Caco-2 (cell line): ENCODE data around the gene TTLL7. TPM values are rescaled to one million over a fixed set of nuclear protein-coding genes. Genes with fewer than 3 reads are reported as not detected.
A peak's percentile ranks its signal among the peaks of the same experiment; 100 is the strongest.

Experiments
- BruUV-seq: library from RNA; stranded (reverse); fragments of 400-500 nt; replicated peaks from 2 replicates; lab custom pipeline; 2021; lab: Mats Ljungman, UMichigan
- CTCF ChIA-PET: fragments of 300-600 bp; sonication (Branson Sonifier 250); formaldehyde crosslinking; loops from one replicate; lab custom pipeline; 2022; ENCODE audit warnings: antibody characterized with exemption; lab: Charles Lee
- POLR2A ChIA-PET: fragments of 300-600 bp; sonication (Branson Sonifier 250); formaldehyde crosslinking; loops from one replicate; lab custom pipeline; 2022; ENCODE audit warnings: antibody characterized with exemption; lab: Charles Lee
- DNase-seq, 2 experiments: peaks; one replicate each; pipeline versions ENCODE4 v3.0.0 to v3.0.0-alpha.2; 2020 to 2022
- H3K27me3 ChIP-seq: replicated peaks from 2 replicates; pipeline ENCODE4 v1.6.0; 2011; ENCODE audit warnings: low read length; ENCODE audit not compliant: control insufficient read depth, insufficient read depth
- H3K36me3 ChIP-seq: 2 replicates; pipeline ENCODE4 v1.5.1; 2011; ENCODE audit warnings: low read length; ENCODE audit not compliant: control insufficient read depth, insufficient read depth
- H3K4me1 ChIP-seq: fragments of 250-450 bp; sonication (Bioruptor Pico); 2 replicates; pipeline ENCODE4 v1.5.1; 2020; ENCODE audit warnings: mild to moderate bottlenecking
- H3K4me3 ChIP-seq: 2 replicates; pipeline ENCODE4 v1.5.1; 2011; ENCODE audit warnings: low read depth, mild to moderate bottlenecking, control low read depth, low read length
- H3K9me3 ChIP-seq: fragments of 250-450 bp; sonication (Bioruptor Pico); 2 replicates; pipeline ENCODE4 v1.5.1; 2020; ENCODE audit warnings: mild to moderate bottlenecking, moderate library complexity
- H3K27ac Mint-ChIP-seq: one replicate; pipeline ENCODE4 v1.8.0; 2022; ENCODE audit warnings: mixed read lengths; ENCODE audit not compliant: unreplicated experiment
- H3K27me3 Mint-ChIP-seq: one replicate; pipeline ENCODE4 v1.8.0; 2022; ENCODE audit warnings: mixed read lengths; ENCODE audit not compliant: insufficient read depth, unreplicated experiment
- H3K36me3 Mint-ChIP-seq: one replicate; pipeline ENCODE4 v1.8.0; 2022; ENCODE audit warnings: mild to moderate bottlenecking, mixed read lengths; ENCODE audit not compliant: insufficient read depth, unreplicated experiment
- H3K4me1 Mint-ChIP-seq: one replicate; pipeline ENCODE4 v1.8.0; 2022; ENCODE audit warnings: low read depth, mixed read lengths; ENCODE audit not compliant: unreplicated experiment
- H3K4me3 Mint-ChIP-seq: one replicate; pipeline ENCODE4 v1.8.0; 2022; ENCODE audit warnings: mild to moderate bottlenecking, moderate library complexity, mixed read lengths; ENCODE audit not compliant: unreplicated experiment
- H3K9me3 Mint-ChIP-seq: one replicate; pipeline ENCODE4 v1.8.0; 2022; ENCODE audit warnings: mixed read lengths; ENCODE audit not compliant: unreplicated experiment
- intact Hi-C: fragments of 100-400 bp; cut with micrococcal nuclease; formaldehyde crosslinking; loops from one replicate; pipeline ENCODE4 v1.10.0; 2022; ENCODE audit not compliant: unreplicated experiment
- total RNA-seq: library from RNA; stranded (reverse); gene quantifications from 2 replicates; pipeline ENCODE4 v1.2.3, GENCODE V29; 2022
- TF ChIP-seq, protein P1 (sequence below), 2 experiments: fragments of 200-600 bp in 1 of 2; IDR thresholded peaks; 1 replicate in 1 of 2; 2 replicates in 1 of 2; pipeline versions ENCODE4 v1.5.1 to v1.8.0; 2011 to 2022; ENCODE audit warnings: antibody characterized with exemption in 1 of 2, control low read depth in 1 of 2, inconsistent platforms in 1 of 2, low read depth in 1 of 2, low read length in 1 of 2, mild to moderate bottlenecking in 1 of 2, moderate library complexity in 1 of 2; ENCODE audit not compliant: insufficient read depth in 1 of 2, severe bottlenecking in 1 of 2, unreplicated experiment in 1 of 2

The TTLL7 gene
- total RNA-seq, 1 experiment from 2014 or later = 0.75 TPM

DNA sequence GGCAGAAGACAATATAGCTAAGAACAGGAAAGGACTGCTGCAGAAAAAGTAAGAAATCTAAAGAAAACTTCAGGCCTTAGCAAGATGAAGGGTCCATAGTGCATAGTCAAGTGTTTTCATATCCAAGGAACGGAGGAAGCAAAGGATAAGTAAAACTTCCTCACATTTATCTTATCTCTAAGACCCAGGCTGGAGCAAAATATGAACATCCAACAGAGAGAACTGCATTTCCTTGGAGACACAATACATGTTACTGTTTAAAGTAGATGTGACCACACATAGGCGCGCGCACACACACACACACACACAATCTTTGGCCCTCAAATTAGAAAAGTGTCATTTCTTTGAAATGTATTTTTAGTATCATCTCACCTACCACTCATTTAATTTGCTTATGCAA, 66.7 kb downstream of the TTLL7 start:
- H3K36me3 ChIP-seq = no peaks in the 10 kb centered on the region
- H3K4me3 ChIP-seq = no peak overlapping the region
- Mint-ChIP-seq H3K36me3 (peaks cover 5% of the 10 kb centered on the region), H3K9me3 (no peaks in the 10 kb centered on the region), H3K4me3 (no peak overlapping the region), H3K27ac (no peak overlapping the region), H3K27me3 (no peaks in the 10 kb centered on the region), H3K4me1 (no peaks in the 10 kb centered on the region)
- H3K9me3 ChIP-seq = no peaks in the 10 kb centered on the region
- no TSS peak for BruUV-seq
- ChIA-PET POLR2A (no interaction called here), CTCF (no interaction called here)
- no peak for DNase-seq
- no peaks in the 10 kb centered on the region for H3K27me3 ChIP-seq
- TF ChIP-seq, protein P1, sequence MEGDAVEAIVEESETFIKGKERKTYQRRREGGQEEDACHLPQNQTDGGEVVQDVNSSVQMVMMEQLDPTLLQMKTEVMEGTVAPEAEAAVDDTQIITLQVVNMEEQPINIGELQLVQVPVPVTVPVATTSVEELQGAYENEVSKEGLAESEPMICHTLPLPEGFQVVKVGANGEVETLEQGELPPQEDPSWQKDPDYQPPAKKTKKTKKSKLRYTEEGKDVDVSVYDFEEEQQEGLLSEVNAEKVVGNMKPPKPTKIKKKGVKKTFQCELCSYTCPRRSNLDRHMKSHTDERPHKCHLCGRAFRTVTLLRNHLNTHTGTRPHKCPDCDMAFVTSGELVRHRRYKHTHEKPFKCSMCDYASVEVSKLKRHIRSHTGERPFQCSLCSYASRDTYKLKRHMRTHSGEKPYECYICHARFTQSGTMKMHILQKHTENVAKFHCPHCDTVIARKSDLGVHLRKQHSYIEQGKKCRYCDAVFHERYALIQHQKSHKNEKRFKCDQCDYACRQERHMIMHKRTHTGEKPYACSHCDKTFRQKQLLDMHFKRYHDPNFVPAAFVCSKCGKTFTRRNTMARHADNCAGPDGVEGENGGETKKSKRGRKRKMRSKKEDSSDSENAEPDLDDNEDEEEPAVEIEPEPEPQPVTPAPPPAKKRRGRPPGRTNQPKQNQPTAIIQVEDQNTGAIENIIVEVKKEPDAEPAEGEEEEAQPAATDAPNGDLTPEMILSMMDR (IDR thresholded peaks at IDR 0.05; ENCODE audit: insufficient read depth in 1 of 2, low read depth in 1 of 2, low read length in 1 of 2, severe bottlenecking in 1 of 2, unreplicated experiment in 1 of 2) = no peak
- H3K4me1 ChIP-seq = no peaks in the 10 kb centered on the region
- intact Hi-C loops = loop anchor here (10.0 kb wide), 1 partner anchor 93 kb away; no protein-coding TSS in a partner anchor

DNA sequence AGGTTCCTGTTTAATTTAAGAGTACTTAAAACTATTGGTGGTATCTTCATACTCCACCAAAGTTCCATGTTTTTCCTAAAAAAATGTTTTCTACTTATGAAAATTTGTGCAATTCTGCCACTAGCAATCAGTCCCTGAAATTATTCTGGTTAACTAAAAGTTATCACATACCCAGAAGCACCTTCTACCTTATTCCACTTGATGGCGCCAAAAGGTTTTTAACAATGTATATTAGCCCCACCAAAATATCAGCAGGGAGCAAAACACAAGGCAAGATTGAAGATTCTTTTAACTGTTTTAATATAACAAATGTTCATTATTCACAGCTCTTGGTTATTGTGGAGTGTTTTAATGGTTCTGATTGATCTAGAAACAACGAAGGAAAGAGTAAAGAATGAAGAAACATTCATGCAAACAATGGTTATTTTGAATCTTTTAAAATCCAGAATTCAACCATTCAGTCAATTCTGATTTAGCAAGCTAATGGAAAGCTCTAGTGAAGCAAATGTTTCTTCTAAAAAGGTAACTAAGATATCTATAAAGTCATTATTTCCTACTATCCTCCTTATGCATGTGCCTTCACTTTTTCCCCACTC, 67.2 kb downstream of the TTLL7 start:
- no peaks in the 10 kb centered on the region for H3K27me3 ChIP-seq
- intact Hi-C loops = loop anchor here (1.0 to 10.0 kb wide), 3 partner anchors 93 to 502 kb away; no protein-coding TSS in a partner anchor
- ChIA-PET CTCF (no interaction called here), POLR2A (no interaction called here)
- no peak overlapping the region for H3K4me3 ChIP-seq
- peaks cover 5% of the 10 kb centered on the region for H3K36me3 Mint-ChIP-seq
- no TSS peak for BruUV-seq
- no peaks in the 10 kb centered on the region for H3K9me3 Mint-ChIP-seq
- H3K36me3 ChIP-seq = no peaks in the 10 kb centered on the region
- TF ChIP-seq, protein P1 (IDR thresholded peaks at IDR 0.05; ENCODE audit: insufficient read depth in 1 of 2, low read depth in 1 of 2, low read length in 1 of 2, severe bottlenecking in 1 of 2, unreplicated experiment in 1 of 2) = peak in 1 of 2 experiments; percentile 50
- no peak overlapping the region for H3K27ac Mint-ChIP-seq
- H3K4me3 Mint-ChIP-seq = no peak overlapping the region
- H3K4me1 ChIP-seq = no peaks in the 10 kb centered on the region
- DNase-seq = peak in 1 of 2 experiments; percentile 15
- H3K9me3 ChIP-seq = no peaks in the 10 kb centered on the region
- no peaks in the 10 kb centered on the region for H3K27me3 Mint-ChIP-seq
- H3K4me1 Mint-ChIP-seq = no peaks in the 10 kb centered on the region

DNA sequence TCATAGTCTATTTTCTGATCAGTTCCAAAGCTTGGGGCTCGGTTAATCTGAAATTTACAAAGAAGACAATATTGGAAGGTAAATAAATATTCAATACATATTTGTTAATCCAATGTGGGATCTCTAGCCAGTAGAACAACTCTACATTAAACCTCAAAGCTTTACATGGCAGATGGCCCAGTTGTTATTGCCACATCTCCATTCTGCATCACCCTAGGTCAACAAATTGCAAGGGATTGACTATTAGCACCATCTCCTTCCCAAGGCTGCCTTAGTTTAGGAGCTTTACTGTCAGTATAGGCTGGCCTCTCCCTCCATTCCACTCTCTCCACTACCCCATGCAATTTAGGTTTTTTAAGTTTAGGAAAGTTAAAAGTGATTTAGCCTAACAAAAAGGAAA, 69.7 kb downstream of the TTLL7 start:
- no peaks in the 10 kb centered on the region for H3K9me3 ChIP-seq
- Mint-ChIP-seq H3K27me3 (no peaks in the 10 kb centered on the region), H3K9me3 (no peaks in the 10 kb centered on the region), H3K36me3 (peaks cover 5% of the 10 kb centered on the region), H3K4me3 (no peak overlapping the region), H3K27ac (no peak overlapping the region), H3K4me1 (no peaks in the 10 kb centered on the region)
- BruUV-seq = no TSS peak
- no peaks in the 10 kb centered on the region for H3K4me1 ChIP-seq
- CTCF ChIA-PET = no interaction called here
- no peaks in the 10 kb centered on the region for H3K36me3 ChIP-seq
- H3K27me3 ChIP-seq = no peaks in the 10 kb centered on the region
- DNase-seq = no peak
- intact Hi-C loops = no loop called here
- H3K4me3 ChIP-seq = no peak overlapping the region
- TF ChIP-seq, protein P1 (IDR thresholded peaks at IDR 0.05; ENCODE audit: insufficient read depth in 1 of 2, low read depth in 1 of 2, low read length in 1 of 2, severe bottlenecking in 1 of 2, unreplicated experiment in 1 of 2) = no peak
- POLR2A ChIA-PET = interaction anchor here (0.6 kb wide), 1 partner anchor 664 kb away, joined by 7 read pairs; no protein-coding TSS in a partner anchor
